Bone marrow (tissue), 2 donors: ENCODE data around the gene PHGDH.
"Not testable (repeated sequence)": the region's sequence is repeated elsewhere in the genome, so short reads cannot be mapped to it uniquely, and the experiment has no call there.

Experiments
- DNase-seq, 2 donors: peaks; one replicate each; lab custom pipeline; 2025; lab: John Stamatoyannopoulos, UW

The PHGDH gene

DNA sequence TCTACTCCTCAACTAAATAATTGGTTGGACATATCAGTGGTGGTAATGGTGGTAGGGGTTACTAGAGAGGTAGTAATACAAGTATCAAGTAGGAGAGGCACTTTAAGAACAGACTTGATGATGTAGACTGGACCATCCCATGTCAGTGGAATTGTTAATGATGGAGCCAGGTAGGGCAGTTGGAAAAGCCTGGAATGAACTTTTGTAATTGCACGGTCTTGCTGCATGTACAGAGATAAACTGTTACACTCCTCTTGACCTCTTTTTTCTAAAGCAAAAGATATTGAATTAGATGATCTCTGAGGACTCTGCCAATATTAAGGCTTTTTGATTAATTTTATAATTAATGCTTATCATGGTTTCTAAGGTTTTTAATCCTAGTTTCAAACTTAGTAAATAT, 51.2 kb downstream of the PHGDH start:
- no peak for DNase-seq

DNA sequence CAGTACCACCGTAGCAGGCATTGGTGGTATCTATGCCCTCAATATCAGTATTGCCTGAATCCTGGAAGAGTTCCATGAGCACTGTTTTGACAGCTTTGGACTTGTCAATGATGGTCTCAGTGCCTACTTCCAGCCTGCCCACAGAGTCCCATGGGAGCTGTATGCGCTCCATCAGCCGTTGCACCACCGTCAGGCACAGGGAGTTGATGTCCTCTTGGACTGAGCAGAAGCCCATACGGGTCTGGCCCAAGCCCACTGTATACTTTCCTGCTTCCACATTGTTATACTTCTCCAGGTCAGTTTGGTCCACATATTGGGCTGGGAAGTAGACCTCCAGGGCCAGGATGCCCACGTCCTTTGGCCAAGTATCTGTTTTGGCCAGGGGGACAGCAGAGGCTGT, 52.5 kb downstream of the PHGDH start:
- no peak for DNase-seq

DNA sequence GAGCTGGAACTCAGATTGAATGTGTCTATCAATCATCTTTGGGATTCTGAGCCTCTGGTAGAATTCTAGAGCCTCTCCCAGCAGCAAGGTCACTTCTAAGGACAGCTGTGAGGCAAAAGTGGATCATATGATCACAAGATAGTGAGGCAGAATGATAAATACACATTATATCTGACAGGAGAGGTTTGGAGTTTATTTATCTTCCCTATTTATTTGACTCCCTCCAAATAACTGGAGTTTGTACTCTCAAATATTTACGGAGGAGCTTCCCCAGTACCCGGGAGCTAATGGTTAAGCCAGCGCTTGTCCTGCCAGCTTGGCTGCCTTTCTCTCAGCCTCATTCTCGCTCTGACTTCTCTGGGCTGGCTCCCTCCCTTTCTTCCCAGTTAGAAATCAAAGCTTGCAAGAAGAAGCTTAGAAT, 54.6 kb downstream of the PHGDH start:
- DNase-seq, result no peak

DNA sequence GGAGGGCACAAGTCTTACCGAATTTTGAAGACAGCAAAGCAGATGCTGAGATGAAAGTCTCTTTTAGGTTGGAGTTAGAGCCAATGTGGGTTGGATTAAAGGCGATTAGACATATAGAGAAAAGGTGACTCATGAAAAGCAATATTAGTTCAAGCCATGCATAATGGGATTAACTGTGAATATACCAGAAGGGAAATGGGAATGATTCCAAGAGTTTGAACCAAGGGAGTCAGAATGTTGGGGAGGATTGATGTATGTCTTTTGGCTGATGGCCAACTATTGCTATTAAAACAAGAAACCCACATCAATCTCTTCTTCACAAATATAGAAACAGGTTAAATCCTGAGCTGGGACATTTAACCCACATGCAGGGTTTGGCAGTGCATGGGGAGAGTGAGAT, 55.8 kb downstream of the PHGDH start:
- no peak for DNase-seq

DNA sequence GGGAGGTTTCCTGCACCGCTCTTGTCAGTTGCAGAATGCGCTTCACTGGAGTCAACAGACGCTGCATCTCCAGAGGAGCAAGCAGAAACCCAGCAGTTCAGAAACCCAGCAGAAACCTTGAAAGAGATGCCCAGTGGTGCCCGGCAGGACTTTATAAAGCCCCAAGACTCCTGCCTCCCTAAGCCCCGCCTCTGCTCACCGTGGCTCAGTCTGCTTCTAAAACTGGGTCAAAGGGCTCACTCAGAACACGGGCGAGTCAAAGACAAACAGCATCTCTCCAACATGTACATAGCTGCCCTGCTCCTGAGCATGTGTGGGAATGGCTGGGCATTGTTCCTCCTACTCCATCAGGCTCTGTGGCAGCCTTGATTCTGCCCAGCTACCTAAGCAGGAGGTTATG, 57.0 kb downstream of the PHGDH start, which contains the start of gene HMGCS2:
HMGCS2 (minus strand) TSS at position 128 of the 400 bp plus-strand sequence; CDS start at position 67, 61 bp downstream.
- DNase-seq, result no peak

DNA sequence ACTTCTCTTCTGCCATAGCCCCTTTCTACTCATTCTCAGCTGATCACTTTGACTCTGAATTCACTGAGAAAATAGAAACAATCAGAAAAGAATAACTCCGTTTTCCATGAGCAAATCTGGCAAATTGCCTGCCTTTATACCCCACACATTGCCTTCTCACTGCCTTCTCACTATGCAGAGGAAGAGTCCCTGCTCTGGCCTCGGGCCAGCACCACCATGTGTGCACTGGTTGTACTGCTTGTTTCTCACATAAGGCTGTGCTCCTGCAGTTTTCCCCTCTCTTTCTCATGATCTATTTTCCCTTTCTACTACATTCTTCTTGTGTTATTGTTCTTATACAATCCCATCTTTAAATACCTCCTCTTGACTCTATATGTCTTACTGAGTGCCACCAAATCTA, 59.3 kb downstream of the PHGDH start:
- DNase-seq, result no peak

DNA sequence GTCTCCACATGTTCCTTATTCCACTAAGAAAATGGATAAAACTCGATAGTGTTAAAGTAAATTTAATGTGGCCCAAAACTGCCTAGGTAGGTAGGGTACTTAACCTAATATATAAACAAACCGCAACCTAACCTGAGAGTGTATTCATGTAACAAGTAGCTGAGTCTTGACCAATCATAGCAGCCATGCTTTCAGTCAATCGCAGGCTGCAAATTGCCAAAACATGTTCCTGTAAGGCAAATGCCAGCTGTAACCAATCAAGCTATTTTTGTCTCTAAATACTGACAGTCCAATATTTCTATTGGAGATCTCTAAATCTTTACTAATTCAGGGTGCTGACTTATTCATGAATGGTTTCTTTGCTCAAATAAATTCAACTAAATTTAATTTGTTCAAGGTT, 60.0 kb downstream of the PHGDH start:
- no peak for DNase-seq

DNA sequence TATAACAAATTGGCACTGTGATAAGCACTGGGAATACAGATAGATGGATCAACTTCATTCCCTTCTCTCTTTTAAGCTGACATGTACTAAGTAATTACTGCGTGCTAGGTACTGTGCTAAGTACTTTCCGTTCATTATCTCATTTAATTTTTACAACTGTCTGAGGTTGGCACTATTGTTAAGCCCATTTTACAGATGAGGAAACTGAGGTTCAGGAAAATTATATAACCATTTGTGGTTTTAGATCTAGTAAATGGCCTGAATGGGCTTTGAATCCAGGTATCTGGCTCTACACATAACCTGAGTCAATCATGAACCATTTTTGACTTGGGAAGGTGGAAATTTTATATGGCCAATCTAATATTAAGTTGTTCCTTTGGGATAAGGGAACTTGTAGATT, 60.6 kb downstream of the PHGDH start:
- DNase-seq, result no peak

DNA sequence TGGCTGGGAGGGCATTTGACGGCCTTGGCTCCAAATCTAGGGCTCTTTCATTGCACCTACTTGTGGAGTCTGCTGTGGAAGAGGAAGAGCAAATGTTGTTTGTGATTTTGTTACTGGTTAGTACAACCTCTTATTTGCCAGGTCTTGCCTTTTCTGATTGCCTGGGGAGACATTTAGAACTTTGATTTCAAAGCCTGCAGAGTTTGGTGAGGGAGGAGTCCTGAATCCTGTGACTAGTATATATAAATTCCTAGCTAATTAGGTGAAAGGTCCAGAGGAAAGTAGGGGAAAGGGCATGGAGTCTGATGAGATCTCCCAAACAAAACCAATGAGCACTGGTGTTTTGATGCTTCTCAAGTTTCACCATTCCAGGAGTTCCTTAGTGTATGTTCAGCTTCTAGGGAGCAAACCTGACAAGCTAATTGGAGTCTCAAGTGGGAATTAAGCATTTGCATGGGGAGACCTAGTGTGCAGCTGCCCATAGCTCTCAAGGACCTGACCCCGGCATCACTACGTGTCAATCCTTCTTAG, 62.0 kb downstream of the PHGDH start:
- DNase-seq, result no peak

DNA sequence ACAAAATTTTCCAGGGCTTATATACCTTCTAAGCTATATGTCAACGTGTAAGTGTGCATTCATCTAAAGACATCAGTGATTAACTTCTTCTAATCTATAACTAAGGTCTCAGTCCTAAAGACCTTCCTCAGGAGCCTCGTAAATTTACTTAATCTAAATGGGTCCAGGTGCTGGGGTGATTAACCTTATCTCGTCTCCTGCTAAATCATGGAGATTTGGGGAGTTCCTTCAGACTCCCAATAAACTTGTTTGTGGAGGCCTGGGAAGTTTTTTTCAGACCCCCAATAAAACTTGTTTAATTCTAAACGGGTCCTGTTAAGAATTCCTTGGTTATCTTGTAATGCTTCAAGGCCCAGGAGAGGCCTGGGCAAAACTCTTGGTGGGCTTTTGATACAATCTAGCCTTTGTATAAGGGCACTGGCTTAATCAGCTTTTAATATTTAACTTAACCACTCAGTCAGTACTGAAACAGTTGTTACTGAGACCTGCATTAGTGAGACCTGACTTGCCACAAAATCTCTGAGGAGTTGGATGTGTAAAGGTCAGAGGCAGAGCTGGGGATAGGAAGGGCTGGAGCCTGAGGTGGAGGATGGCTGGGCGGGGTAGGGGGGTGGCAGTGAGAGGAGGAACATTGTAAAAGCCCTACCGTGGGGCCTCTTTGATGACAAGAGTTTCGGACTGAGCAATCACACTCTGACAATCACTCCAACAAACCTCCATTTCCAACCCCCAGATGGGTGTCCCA, 63.2 kb downstream of the PHGDH start:
- DNase-seq, result no peak

DNA sequence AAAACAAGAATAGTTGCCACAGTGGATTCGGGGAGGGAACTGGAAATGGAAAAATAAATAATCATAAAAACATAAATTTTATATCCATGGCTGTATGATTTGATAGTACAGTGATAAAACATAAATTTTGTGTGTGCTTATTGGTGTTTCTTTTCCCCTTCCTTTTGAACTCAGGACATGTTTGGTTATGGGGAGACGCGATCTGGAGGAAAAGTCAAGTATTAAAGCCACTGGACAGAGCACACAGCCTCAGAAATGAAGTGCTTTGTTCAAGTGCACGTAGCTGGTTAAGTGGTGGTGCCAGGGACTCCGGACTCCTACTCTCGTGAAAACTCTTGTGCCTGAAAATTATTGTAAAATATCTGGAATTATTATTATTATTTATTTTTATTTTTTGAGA, 66.6 kb downstream of the PHGDH start:
- DNase-seq, result no peak

DNA sequence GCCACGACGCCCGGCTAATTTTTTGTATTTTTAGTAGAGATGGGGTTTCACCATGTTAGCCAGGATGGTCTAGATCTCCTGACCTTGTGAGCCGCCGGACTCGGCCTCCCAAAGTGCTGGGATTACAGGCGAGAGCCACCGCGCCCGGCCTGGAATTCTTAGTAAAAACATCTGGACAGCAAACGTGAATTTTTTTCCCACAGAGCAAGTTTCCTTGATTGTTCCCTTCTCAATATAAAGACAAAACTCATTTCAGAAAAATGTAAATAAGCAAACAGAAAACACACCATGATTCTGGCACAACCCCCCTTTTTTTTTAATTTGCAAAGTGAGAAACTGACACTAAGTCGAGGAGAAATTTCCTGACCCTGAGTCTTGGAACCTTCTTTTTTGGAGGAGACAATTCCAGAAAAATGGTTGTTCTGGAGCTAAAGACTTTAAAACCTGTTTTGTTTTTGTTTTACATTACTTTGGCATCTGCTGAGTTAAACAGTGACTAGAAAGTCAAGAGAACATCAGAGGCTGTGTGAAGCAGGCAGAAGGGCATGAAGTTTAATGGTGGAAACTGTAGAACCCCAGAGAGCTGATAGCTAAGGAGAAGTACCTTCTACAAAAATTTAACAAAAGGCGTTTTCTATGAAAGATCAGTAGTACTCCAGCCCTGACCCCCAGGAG, 67.3 kb downstream of the PHGDH start:
- DNase-seq, result no peak

DNA sequence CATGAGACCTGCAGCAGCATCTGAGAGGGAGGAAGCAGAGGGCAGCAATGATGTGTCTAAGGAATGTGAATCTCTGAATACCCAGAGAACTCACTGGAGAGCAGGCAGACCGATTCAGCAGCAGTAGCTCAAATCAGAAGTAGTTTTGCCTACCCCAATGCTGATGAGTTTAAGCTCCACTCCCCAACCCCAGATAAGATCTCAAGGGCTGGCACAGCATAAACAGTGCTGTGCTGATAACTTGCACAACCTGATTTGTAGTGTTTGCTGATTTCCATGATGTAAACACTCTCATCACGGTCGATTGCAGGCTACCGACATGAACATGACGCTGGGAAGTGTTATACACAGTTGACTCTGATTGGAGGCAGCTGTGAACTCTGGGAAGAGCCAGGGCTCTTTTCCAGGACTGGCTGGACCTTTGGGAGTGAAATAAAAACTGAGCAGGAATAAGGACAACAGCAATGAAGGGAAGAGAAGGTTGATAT, 68.2 kb downstream of the PHGDH start:
- DNase-seq, result no peak

DNA sequence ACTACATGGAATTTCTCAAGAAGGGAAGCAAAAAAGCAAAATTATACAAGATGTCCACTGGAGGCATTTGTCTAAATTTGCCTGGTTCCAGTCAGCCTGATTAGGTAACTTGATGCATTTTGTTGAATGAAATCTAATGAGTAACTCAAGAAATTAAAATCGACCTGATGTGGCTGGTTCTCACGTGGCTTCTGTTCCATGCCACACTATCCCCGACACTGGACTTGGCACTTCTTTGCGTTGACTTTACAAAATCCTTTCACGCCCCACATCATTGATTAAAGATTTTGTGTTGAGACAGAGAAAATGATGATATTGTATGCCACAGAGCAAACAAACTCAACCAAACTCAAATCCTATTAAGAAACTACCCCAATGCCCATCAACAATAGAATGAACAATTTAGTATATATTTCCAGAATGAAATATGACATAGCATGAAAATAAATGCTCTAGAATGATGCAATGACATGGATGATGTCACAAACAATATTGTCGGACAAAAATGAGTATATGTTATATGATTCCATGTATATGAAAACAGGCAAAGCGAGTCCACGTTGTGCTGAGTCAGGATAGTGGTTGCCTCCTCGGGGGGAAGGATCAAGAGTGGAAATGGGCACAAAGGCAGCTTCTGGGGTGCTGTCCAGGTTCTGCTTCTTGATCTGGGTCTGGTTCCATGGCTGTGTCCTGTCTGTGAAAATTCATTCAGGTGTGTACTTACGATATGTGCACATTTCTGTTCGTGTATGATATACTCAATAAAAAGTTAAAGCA, 69.9 kb downstream of the PHGDH start:
- DNase-seq, result no peak

DNA sequence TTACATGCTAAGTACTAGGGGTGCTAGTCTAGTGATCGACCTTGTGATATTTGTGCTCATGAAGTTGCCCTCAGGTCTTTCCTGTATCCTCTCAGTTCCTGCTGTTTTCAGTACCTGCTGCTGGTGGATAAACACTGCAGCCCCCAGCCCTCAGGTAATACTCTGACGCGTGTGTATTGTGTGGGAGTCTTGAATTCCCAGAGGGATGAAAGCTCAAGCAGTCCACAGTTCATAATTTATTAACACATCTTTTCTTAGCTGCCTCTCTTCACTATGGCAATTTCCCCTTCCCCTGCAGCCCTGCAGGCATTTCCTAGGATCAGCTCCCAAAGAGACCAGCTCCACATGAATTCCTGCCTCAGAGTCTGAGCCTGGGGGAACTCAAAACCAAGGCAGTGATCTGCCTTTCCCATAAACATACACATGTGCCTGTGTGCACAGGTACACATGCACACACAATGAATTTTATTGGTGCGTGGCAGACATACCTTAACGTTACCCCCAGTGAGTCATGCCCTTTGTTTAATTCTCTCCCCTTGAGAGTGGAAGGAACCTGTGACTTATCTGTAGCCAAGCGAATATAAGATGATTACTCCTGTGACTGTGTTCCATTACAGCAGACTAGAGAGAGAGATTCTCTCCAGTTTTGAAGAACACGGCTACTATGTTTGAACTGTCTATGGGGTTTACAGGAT, 71.0 kb downstream of the PHGDH start:
- DNase-seq, result no peak

DNA sequence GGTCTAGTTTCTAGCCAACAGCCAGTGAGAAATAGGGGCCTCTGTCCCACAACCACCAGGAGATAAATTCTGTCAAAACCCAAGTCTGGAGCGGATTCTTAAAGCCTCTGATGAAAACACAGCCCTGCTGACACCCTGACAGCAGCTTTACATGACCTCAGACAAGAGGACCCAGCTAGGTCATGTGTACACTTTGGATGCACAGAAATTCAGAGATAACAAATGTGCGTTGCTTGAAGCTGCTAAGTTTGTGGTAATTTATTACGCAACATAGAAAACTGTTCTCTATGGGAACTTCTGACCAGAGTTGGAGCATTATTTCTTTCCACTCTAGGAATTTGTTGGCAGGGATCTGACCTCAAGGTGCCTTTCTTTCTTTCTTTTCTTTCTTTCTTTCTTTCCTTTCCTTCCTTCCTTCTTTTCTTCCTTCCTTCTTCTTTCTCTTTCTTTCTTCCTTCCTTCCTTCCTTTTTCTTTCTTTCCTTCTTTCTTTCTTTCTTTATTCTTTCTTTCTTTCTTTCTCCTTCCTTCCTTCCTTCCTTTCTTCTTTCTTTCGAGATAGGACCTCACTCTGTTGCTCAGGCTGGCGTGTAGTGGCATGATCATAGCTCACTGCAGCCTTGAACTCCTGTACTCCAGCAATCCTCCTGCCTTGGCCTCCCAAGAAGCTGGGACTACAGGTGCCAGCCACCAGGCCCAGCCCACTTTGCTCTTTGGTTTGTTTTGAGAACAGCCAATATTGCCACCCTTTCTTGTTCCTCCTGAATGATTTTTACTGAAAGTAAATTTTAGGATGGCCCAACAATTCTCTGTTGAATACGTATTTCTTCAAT, 71.8 kb downstream of the PHGDH start:
- DNase-seq, result no peak

DNA sequence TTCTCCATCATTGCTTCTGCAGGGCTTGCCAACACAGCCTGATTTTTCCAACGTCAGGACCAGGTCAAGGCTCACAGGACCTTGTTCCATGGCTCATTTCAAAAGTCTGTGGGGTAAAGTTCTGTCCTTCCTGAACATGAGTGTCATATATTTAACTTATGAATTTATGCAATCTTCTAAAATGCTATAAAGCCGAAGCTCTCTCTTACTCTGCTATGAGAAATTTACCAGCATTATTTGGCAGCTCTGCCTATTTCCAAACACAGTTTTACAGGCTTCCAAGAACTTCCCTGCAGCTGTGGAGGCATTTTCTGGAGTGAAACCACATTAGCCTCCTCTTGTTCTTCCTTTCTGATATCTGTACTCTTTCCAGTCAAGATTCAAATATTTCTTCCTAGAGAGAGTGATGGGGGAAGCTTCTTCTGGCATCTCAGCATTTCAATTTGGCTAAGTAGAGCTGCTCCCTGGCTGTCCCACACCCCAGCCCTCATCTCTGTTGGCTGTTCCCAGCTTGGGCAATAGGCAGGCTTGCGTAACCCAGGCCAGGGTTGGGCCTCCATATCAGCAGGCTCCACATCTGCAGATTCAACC, 72.6 kb downstream of the PHGDH start:
- DNase-seq, result peak in 1 of 2 donors; percentile 19

DNA sequence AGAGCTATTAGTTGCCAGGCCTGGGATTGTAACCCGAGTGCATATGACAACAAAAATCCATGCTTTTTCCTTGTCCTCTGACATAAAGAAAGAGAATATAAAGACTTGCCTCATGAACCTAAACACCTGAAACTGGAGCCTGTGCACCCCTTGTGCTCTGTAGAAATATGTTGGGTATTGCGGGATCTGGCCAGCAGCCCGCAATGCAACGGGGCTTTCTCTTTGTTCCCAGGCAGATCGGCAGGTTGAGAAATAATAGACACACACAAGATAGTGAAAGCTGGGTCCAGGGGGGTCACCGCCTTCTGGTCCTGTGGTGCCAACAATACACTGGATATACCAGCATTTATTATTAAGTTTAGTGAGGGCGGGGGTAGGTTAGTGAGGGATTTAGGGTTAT, 74.3 kb downstream of the PHGDH start:
- not testable (repeated sequence) for DNase-seq

DNA sequence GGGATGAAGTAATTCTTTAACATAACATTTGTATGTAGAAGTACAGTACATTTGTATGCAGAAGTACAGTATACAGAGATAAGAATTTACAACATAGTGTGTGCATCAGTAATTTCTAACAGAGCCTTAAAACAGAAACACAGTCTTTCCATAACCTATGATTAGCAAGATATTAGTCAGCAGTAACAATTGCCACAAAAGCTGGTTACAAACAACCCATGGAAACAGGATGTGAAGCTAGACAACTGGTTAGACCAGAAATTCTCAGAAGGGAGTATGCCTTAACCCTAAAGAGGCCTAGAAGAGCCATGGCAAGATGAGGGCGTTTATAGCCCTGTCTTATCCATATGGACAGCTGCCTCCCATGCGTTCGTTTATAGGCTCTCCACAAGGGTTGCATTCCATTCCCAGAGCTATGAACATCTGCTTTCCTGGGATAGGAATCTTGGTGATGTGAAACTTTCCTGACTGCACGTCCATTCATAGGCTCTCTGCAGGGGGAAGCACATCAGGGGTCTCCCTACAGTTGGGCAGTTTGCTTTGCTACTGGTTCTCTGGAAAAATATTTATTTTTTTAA, 74.8 kb downstream of the PHGDH start:
- not testable (repeated sequence) for DNase-seq

DNA sequence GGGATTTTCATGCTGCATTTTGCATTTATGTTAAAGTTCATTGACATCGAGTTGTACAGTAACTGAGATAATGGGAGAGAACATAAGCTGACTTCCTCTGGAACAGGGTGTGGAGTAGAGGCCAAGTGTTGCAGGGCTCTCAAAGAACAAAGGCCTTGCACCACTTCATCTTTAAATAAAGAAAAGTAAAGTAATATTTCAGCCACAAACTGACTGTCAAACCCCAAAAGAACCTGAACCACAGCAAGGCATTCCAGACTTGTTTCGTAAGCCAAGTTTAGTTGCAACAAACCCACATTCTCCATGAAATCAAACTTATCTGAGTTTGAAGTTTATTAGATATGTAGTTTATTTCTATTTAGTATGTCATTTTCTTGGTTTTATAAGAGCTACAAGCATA, 76.0 kb downstream of the PHGDH start:
- no peak for DNase-seq
